Naive thymus-derived CD4-positive, alpha-beta T cell (primary cell): ENCODE data around the gene CNTN6. TPM values are rescaled to one million over a fixed set of nuclear protein-coding genes. Genes with fewer than 3 reads are reported as not detected.

Source experiments
- ATAC-seq: fragments of 150-1000 bp; cut with Tn5 transposase; 2 replicates; pipeline ENCODE4 v1.10.0; 2021; ENCODE audit warnings: mild to moderate bottlenecking, moderate library complexity
- CTCF ChIA-PET: fragments of 350-600 bp; sonication (Branson Sonifier 250); formaldehyde crosslinking; loops from one replicate; lab custom pipeline; 2021; ENCODE audit warnings: antibody characterized with exemption; lab: Charles Lee
- POLR2A ChIA-PET: fragments of 350-600 bp; sonication (Branson Sonifier 250); formaldehyde crosslinking; loops from one replicate; lab custom pipeline; 2021; ENCODE audit warnings: antibody characterized with exemption, inconsistent platforms; lab: Charles Lee
- DNase-seq, 9 donors: peaks; one replicate each; pipeline versions ENCODE4 v3.0.0 to v3.0.0-alpha.2; 2020 to 2022; ENCODE audit warnings: mixed read lengths in 1 of 9
- H3K27ac ChIP-seq: one replicate; pipeline ENCODE4 v1.7.0; 2013; ENCODE audit warnings: mild to moderate bottlenecking, low read depth, low read length, moderate library complexity
- H3K27me3 ChIP-seq, 2 donors: one replicate each; pipeline ENCODE4 v1.7.0; 2013; ENCODE audit warnings: low read length in 2 of 2, mild to moderate bottlenecking in 2 of 2, moderate library complexity in 2 of 2; ENCODE audit not compliant: control insufficient read depth in 2 of 2, insufficient read depth in 2 of 2
- H3K36me3 ChIP-seq, 3 experiments: 1 replicate in 2 of 3; 2 replicates in 1 of 3; pipeline ENCODE4 v1.7.0; 2013; ENCODE audit warnings: low read length in 3 of 3, mild to moderate bottlenecking in 3 of 3, moderate library complexity in 1 of 3; ENCODE audit not compliant: insufficient read depth in 3 of 3, control insufficient read depth in 2 of 3
- H3K4me1 ChIP-seq, 2 donors: one replicate each; pipeline ENCODE4 v1.7.0; 2013; ENCODE audit warnings: low read length in 2 of 2, mild to moderate bottlenecking in 2 of 2, moderate library complexity in 1 of 2; ENCODE audit not compliant: control insufficient read depth in 2 of 2, insufficient read depth in 2 of 2
- H3K4me3 ChIP-seq: 2 replicates; pipeline ENCODE4 v1.7.0; 2013; ENCODE audit warnings: mild to moderate bottlenecking, low read length
- H3K9me3 ChIP-seq, 3 experiments: 1 replicate in 2 of 3; 2 replicates in 1 of 3; pipeline ENCODE4 v1.7.0; 2013; ENCODE audit warnings: low read length in 3 of 3; ENCODE audit not compliant: control insufficient read depth in 2 of 3
- H3K27ac Mint-ChIP-seq, 9 donors: one replicate each; pipeline ENCODE4 v1.8.0; 2020 to 2022; ENCODE audit warnings: mixed read lengths in 9 of 9, mild to moderate bottlenecking in 8 of 9, moderate library complexity in 5 of 9, inconsistent platforms in 2 of 9
- H3K27me3 Mint-ChIP-seq, 5 donors: one replicate each; pipeline ENCODE4 v1.8.0; 2021 to 2022; ENCODE audit warnings: mixed read lengths in 5 of 5, mild to moderate bottlenecking in 1 of 5
- H3K36me3 Mint-ChIP-seq, 5 donors: one replicate each; pipeline ENCODE4 v1.8.0; 2020 to 2022; ENCODE audit warnings: mixed read lengths in 5 of 5, mild to moderate bottlenecking in 3 of 5, inconsistent platforms in 1 of 5
- H3K4me1 Mint-ChIP-seq, 7 donors: one replicate each; pipeline ENCODE4 v1.8.0; 2020 to 2022; ENCODE audit warnings: mixed read lengths in 7 of 7, mild to moderate bottlenecking in 3 of 7, inconsistent platforms in 1 of 7
- H3K4me3 Mint-ChIP-seq, 10 donors: one replicate each; pipeline ENCODE4 v1.8.0; 2020 to 2022; ENCODE audit warnings: mild to moderate bottlenecking in 10 of 10, mixed read lengths in 10 of 10, moderate library complexity in 6 of 10, inconsistent platforms in 2 of 10
- H3K9me3 Mint-ChIP-seq, 11 donors: one replicate each; pipeline ENCODE4 v1.8.0; 2020 to 2022; ENCODE audit warnings: mixed read lengths in 11 of 11, mild to moderate bottlenecking in 4 of 11, inconsistent platforms in 1 of 11, moderate library complexity in 1 of 11
- intact Hi-C, 2 donors: fragments of 100-400 bp; cut with micrococcal nuclease; formaldehyde crosslinking; loops; one replicate each; pipeline ENCODE4 v1.15.1; 2023
- polyA plus RNA-seq, 2 donors: library from polyadenylated mRNA; unstranded; fragments of 300-500 nt; fragmentation: Illumina TruSeq; gene quantifications; one replicate each; pipeline ENCODE4 v1.2.3, GENCODE V29; 2021
- total RNA-seq, 6 experiments: library from RNA in 5 of 6; stranded (reverse) in 5 of 6; gene quantifications; 1 replicate in 5 of 6; 2 replicates in 1 of 6; pipeline ENCODE4 v1.2.3 and lab custom pipeline; 2021 to 2026

CNTN6 gene
- not detected for total RNA-seq
- polyA plus RNA-seq = not detected
- not detected for total RNA-seq (lab: John Stamatoyannopoulos, UW)

DNA sequence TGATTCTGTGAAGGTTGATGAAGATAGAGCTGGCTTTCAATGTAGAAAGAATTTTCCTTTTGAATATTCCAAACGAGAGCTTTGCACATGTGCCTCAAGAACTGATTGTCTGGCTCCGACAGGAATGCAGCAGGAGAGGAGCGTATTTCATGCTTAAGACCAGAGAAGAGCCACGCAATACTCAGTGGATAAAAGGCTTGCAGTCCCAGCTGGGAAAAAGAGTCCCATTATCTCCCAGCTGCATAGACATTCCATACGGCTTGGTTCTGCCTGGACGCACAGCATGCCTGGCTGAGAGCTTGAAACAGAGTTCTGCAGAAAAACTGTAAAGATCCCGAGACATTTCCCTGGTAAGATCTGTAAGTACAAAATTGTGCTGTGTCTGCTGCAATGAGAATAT is at the start of gene CNTN6:
CNTN6 (plus strand) TSS at position 254 of the 400 bp plus-strand sequence. CDS start 54,985 bp downstream, outside the sequence.
- Mint-ChIP-seq H3K4me3 (no peak within 1 kb of the TSS), H3K9me3 (peaks cover 0 to 7% (median 4%) of the 10 kb centered on the region in 11 donors), H3K27me3 (no peaks in the 10 kb centered on the region), H3K36me3 (no peaks in the 10 kb centered on the region), H3K27ac (no peak within 1 kb of the TSS), H3K4me1 (no peaks in the 10 kb centered on the region)
- no peak within 1 kb of the TSS for H3K4me3 ChIP-seq
- ChIA-PET CTCF (no interaction called here), POLR2A (no interaction called here)
- no peaks in the 10 kb centered on the region for H3K9me3 ChIP-seq
- H3K4me1 ChIP-seq = no peaks in the 10 kb centered on the region
- H3K27me3 ChIP-seq = no peaks in the 10 kb centered on the region
- no peaks in the 10 kb centered on the region for H3K36me3 ChIP-seq
- no peak within 1 kb of the TSS for H3K27ac ChIP-seq
- no peak for ATAC-seq
- DNase-seq = no peak
- intact Hi-C loops = no loop called here

DNA sequence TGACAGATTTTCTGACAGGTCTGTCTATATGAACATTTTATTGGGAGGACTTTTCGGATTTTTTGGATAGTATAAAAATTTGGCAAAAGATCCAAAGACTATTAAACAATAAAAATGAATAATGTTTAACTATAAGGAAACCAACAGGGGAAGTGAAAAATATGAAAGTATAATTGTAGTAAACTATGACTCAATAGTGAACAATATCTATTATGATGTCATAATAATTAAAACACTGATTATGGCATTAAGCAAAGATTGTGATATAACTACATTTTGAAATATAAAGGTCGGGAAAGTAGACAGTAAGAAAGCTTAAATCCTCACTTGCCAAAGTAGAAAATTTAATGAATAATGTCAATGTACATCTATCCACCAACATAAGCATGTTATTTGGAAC is 44.3 kb upstream of the CNTN6 start:
- Histone ChIP-seq H3K4me3 (no peak overlapping the region), H3K27me3 (no peaks in the 10 kb centered on the region), H3K36me3 (no peaks in the 10 kb centered on the region), H3K4me1 (no peaks in the 10 kb centered on the region), H3K27ac (no peak overlapping the region), H3K9me3 (no peaks in the 10 kb centered on the region)
- no peak overlapping the region for H3K27ac Mint-ChIP-seq
- CTCF ChIA-PET = no interaction called here
- no peaks in the 10 kb centered on the region for H3K36me3 Mint-ChIP-seq
- DNase-seq = no peak
- H3K27me3 Mint-ChIP-seq = no peaks in the 10 kb centered on the region
- no peak overlapping the region for H3K4me3 Mint-ChIP-seq
- POLR2A ChIA-PET = no interaction called here
- H3K4me1 Mint-ChIP-seq = no peaks in the 10 kb centered on the region
- ATAC-seq = no peak
- peaks cover 2 to 21% (median 5%) of the 10 kb centered on the region in 11 donors for H3K9me3 Mint-ChIP-seq
- intact Hi-C loops = no loop called here

DNA sequence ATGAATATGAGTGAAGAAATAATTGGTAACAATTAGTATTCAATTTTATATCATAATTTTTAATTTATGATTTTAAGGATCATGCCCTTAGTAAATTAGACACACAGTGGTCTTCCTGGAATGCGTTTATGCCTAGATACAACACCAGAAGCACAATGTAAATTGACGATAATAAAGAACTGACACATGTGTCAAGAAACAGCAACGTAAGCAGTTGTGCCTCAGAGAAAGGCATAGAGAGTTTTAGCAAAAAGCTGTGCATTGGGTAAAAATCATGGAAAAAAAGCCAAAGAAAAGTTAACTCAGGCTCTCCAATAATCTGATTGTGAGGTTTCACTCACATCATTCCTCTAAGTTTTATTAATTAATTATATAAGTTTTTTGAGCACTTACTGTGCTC is 37.0 kb upstream of the CNTN6 start:
- no peaks in the 10 kb centered on the region for H3K9me3 ChIP-seq
- H3K4me3 Mint-ChIP-seq = no peak overlapping the region
- no peaks in the 10 kb centered on the region for H3K36me3 Mint-ChIP-seq
- H3K27ac Mint-ChIP-seq = no peak overlapping the region
- H3K4me1 ChIP-seq = no peaks in the 10 kb centered on the region
- intact Hi-C loops = no loop called here
- peaks cover 0 to 4% (median 0%) of the 10 kb centered on the region in 7 donors for H3K4me1 Mint-ChIP-seq
- CTCF ChIA-PET = no interaction called here
- no peaks in the 10 kb centered on the region for H3K27me3 Mint-ChIP-seq
- POLR2A ChIA-PET = no interaction called here
- no peak overlapping the region for H3K4me3 ChIP-seq
- no peak for ATAC-seq
- H3K9me3 Mint-ChIP-seq = peaks cover 0 to 15% (median 5%) of the 10 kb centered on the region in 11 donors
- H3K36me3 ChIP-seq = no peaks in the 10 kb centered on the region
- DNase-seq = no peak
- no peaks in the 10 kb centered on the region for H3K27me3 ChIP-seq
- H3K27ac ChIP-seq = no peak overlapping the region

GRCh38 chr3:1056744-1057143 is 36.1 kb upstream of the CNTN6 start:
- no peak for ATAC-seq
- peaks cover 0 to 4% (median 0%) of the 10 kb centered on the region in 7 donors for H3K4me1 Mint-ChIP-seq

DNA sequence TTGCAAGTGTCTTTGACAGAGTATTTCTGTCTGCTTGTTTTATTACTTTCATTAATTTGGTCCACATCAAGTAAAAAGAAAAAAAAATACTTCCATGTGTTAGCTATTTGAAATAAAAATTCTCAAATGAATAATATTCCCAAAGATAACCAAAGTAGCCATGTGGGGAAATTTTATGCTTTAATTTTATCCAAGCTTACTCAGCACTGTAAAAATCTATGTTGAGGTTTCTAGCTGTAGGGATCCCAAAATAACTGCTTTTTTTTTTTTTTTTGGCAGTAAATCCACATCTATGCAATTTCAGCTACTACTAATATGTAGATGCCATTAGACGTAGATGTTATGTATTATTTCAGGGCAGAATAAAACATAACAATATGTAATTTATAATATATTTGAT is 35.4 kb upstream of the CNTN6 start:
- no peak overlapping the region for H3K27ac Mint-ChIP-seq
- ChIA-PET POLR2A (no interaction called here), CTCF (no interaction called here)
- Histone ChIP-seq H3K4me1 (no peaks in the 10 kb centered on the region), H3K36me3 (no peaks in the 10 kb centered on the region), H3K27ac (no peak overlapping the region), H3K4me3 (no peak overlapping the region), H3K27me3 (no peaks in the 10 kb centered on the region), H3K9me3 (no peaks in the 10 kb centered on the region)
- peaks cover 0 to 21% (median 6%) of the 10 kb centered on the region in 11 donors for H3K9me3 Mint-ChIP-seq
- no peaks in the 10 kb centered on the region for H3K27me3 Mint-ChIP-seq
- no peak overlapping the region for H3K4me3 Mint-ChIP-seq
- ATAC-seq (no peak), DNase-seq (no peak)
- H3K36me3 Mint-ChIP-seq = no peaks in the 10 kb centered on the region
- H3K4me1 Mint-ChIP-seq = peaks cover 0 to 4% (median 0%) of the 10 kb centered on the region in 7 donors
- intact Hi-C loops = no loop called here

More at GRCh38 chr3:1056744-1057143, 36.1 kb upstream of the CNTN6 start:
- ChIA-PET POLR2A (no interaction called here), CTCF (no interaction called here)
- no peak for DNase-seq
- intact Hi-C loops = no loop called here
- no peaks in the 10 kb centered on the region for H3K9me3 ChIP-seq
- no peaks in the 10 kb centered on the region for H3K27me3 ChIP-seq
- no peaks in the 10 kb centered on the region for H3K36me3 ChIP-seq
- no peak overlapping the region for H3K27ac ChIP-seq
- no peaks in the 10 kb centered on the region for H3K4me1 ChIP-seq
- H3K4me3 Mint-ChIP-seq = no peak overlapping the region
- no peak overlapping the region for H3K4me3 ChIP-seq
- H3K9me3 Mint-ChIP-seq = peaks cover 0 to 17% (median 6%) of the 10 kb centered on the region in 11 donors
- no peaks in the 10 kb centered on the region for H3K36me3 Mint-ChIP-seq
- no peaks in the 10 kb centered on the region for H3K27me3 Mint-ChIP-seq
- no peak overlapping the region for H3K27ac Mint-ChIP-seq

DNA sequence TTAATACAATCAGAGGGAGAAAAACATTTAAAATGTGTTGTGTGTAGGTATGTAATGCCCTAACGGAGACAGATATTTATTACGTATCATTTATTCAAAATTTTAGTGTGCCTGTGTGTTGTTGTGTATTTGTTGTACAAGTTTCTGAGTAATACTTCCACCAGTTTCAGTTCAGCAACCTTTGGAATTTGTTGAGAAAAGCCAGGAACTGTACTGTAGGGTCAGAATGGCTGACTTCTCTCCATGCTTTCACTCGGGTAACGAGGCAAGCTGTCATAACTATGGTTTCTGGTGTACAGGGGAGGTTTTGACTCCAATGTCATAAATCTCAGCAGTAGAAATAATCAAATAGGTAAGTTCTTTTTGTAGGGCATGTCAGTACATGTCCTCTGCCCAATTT is 23.8 kb upstream of the CNTN6 start:
- DNase-seq = no peak
- no peaks in the 10 kb centered on the region for H3K4me1 Mint-ChIP-seq
- H3K27ac Mint-ChIP-seq = no peak overlapping the region
- no peak overlapping the region for H3K4me3 Mint-ChIP-seq
- no peak overlapping the region for H3K27ac ChIP-seq
- ATAC-seq = no peak
- no peaks in the 10 kb centered on the region for H3K36me3 Mint-ChIP-seq
- no peaks in the 10 kb centered on the region for H3K27me3 ChIP-seq
- no peaks in the 10 kb centered on the region for H3K9me3 ChIP-seq
- ChIA-PET CTCF (no interaction called here), POLR2A (no interaction called here)
- H3K36me3 ChIP-seq = no peaks in the 10 kb centered on the region
- H3K4me1 ChIP-seq = no peaks in the 10 kb centered on the region
- H3K27me3 Mint-ChIP-seq = no peaks in the 10 kb centered on the region
- peaks cover 0 to 15% (median 6%) of the 10 kb centered on the region in 11 donors for H3K9me3 Mint-ChIP-seq
- H3K4me3 ChIP-seq = no peak overlapping the region
- intact Hi-C loops = no loop called here

DNA sequence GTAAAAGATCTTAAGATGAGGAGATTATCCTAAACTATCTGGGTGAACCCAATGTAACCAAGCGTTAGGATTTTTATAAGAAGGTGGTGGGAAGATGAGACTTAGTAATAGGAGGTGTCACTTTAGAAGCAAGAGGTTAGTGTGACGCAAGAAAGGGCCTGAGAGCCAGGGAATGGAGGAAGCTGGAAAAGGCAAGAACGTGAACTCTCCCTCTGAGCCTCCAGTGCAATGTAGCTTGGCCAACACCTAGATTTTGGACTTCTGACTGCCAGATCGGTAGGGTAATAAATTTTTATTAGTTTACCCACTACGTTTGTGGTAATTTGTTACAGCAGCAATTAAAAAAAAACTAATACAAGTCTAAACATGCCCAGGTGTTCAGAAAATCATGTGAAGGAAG is 20.8 kb upstream of the CNTN6 start:
- H3K27me3 Mint-ChIP-seq = no peaks in the 10 kb centered on the region
- H3K27ac Mint-ChIP-seq = no peak overlapping the region
- DNase-seq = no peak
- no peaks in the 10 kb centered on the region for H3K4me1 ChIP-seq
- no peaks in the 10 kb centered on the region for H3K36me3 Mint-ChIP-seq
- ChIA-PET POLR2A (no interaction called here), CTCF (no interaction called here)
- H3K36me3 ChIP-seq = no peaks in the 10 kb centered on the region
- intact Hi-C loops = no loop called here
- H3K4me3 ChIP-seq = no peak overlapping the region
- peaks cover 0 to 13% (median 4%) of the 10 kb centered on the region in 11 donors for H3K9me3 Mint-ChIP-seq
- H3K27ac ChIP-seq = no peak overlapping the region
- no peak overlapping the region for H3K4me3 Mint-ChIP-seq
- H3K4me1 Mint-ChIP-seq = no peaks in the 10 kb centered on the region
- H3K27me3 ChIP-seq = no peaks in the 10 kb centered on the region
- H3K9me3 ChIP-seq = no peaks in the 10 kb centered on the region
- ATAC-seq = no peak
